Measurements from ENCODE around the gene HMMR.

DNA sequence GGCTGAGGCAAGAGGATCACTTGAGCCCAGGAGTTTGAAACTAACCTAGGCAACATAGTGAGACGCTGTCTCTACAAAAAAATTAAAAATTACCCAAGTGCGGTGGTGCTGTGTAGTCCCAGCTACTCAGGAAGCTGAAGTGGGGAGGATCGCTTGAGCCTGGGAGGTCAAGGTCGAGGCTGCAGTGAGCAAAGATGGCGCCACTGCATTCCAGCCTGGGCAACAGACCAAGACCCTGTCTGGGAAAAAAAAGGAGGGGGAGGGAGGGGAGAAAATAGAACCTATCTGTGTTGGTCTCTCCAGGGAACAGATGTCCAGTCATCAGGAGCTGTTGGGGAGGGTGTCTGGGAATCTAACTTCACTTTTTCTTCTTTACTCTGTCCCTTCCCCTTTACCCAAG is 69.3 kb downstream of the HMMR start:
- TF ChIP-seq POLR2AphosphoS5 (IDR thresholded peaks at IDR 0.05; ENCODE audit: low read depth): no peak
- TF ChIP-seq, protein P1, sequence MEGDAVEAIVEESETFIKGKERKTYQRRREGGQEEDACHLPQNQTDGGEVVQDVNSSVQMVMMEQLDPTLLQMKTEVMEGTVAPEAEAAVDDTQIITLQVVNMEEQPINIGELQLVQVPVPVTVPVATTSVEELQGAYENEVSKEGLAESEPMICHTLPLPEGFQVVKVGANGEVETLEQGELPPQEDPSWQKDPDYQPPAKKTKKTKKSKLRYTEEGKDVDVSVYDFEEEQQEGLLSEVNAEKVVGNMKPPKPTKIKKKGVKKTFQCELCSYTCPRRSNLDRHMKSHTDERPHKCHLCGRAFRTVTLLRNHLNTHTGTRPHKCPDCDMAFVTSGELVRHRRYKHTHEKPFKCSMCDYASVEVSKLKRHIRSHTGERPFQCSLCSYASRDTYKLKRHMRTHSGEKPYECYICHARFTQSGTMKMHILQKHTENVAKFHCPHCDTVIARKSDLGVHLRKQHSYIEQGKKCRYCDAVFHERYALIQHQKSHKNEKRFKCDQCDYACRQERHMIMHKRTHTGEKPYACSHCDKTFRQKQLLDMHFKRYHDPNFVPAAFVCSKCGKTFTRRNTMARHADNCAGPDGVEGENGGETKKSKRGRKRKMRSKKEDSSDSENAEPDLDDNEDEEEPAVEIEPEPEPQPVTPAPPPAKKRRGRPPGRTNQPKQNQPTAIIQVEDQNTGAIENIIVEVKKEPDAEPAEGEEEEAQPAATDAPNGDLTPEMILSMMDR (conservative IDR thresholded peaks at IDR 0.05; ENCODE audit: low read depth in 2 of 2): no peak

Data from GM23338 (cell line).